Activated CD8-positive, alpha-beta memory T cell treated with anti-CD3 and anti-CD28 coated beads, Interleukin-2, amount 10 ng/mL, durations not matched to agents 7 days and 5 days (primary cell): Measurements from ENCODE around the gene ACAT2. TPM values are rescaled to one million over a fixed set of nuclear protein-coding genes. Genes with fewer than 3 reads are reported as not detected.
A peak's percentile ranks its signal among the peaks of the same experiment; 100 is the strongest.
"Not testable (repeated sequence)": the region's sequence is repeated elsewhere in the genome, so short reads cannot be mapped to it uniquely, and the experiment has no call there.

Experiments
- ATAC-seq: fragments of 150-1000 bp; cut with Tn5 transposase; one replicate; pipeline ENCODE4 v1.10.0; 2021; ENCODE audit warnings: moderate library complexity
- CTCF ChIA-PET: fragments of 350-600 bp; sonication (Branson Sonifier 250); formaldehyde crosslinking; loops from one replicate; lab custom pipeline; 2021; ENCODE audit warnings: antibody characterized with exemption; lab: Charles Lee
- DNase-seq: peaks from one replicate; pipeline ENCODE4 v3.0.0-alpha.2; 2020
- H3K27ac Mint-ChIP-seq: one replicate; pipeline ENCODE4 v1.8.0; 2021; ENCODE audit warnings: mild to moderate bottlenecking, mixed read lengths
- H3K27me3 Mint-ChIP-seq: one replicate; pipeline ENCODE4 v1.8.0; 2021; ENCODE audit warnings: mixed read lengths
- H3K36me3 Mint-ChIP-seq: one replicate; pipeline ENCODE4 v1.8.0; 2021; ENCODE audit warnings: mild to moderate bottlenecking, mixed read lengths
- H3K4me1 Mint-ChIP-seq: one replicate; pipeline ENCODE4 v1.8.0; 2021; ENCODE audit warnings: mixed read lengths
- H3K4me3 Mint-ChIP-seq: one replicate; pipeline ENCODE4 v1.8.0; 2021; ENCODE audit warnings: mild to moderate bottlenecking, moderate library complexity, mixed read lengths
- H3K9me3 Mint-ChIP-seq: one replicate; pipeline ENCODE4 v1.8.0; 2022; ENCODE audit warnings: low read depth, mixed read lengths
- total RNA-seq, 2 experiments: library from RNA; stranded (reverse); gene quantifications; one replicate each; pipeline ENCODE4 v1.2.3, GENCODE V29; 2021

ACAT2 gene
- total RNA-seq, 2 experiments from 2014 or later = 95.4 to 128 TPM

GRCh38 chr6:159724778-159725177, 37.1 kb upstream of the ACAT2 start:
- no peaks in the 10 kb centered on the region for H3K27me3 Mint-ChIP-seq
- DNase-seq (no peak), ATAC-seq (no peak)
- H3K9me3 Mint-ChIP-seq = peaks cover 9% of the 10 kb centered on the region
- no peak overlapping the region for H3K27ac Mint-ChIP-seq
- CTCF ChIA-PET = interaction anchor here (1.2 kb wide), 1 partner anchor 31 kb away, joined by 3 read pairs; the partner anchor contains the start of gene SOD2
- no peak overlapping the region for H3K4me3 Mint-ChIP-seq
- peaks cover 27% of the 10 kb centered on the region for H3K4me1 Mint-ChIP-seq
- H3K36me3 Mint-ChIP-seq = peaks cover 36% of the 10 kb centered on the region

- peaks cover 37% of the 10 kb centered on the region for H3K36me3 Mint-ChIP-seq
- not testable (repeated sequence) for H3K9me3 Mint-ChIP-seq, ATAC-seq, H3K4me3 Mint-ChIP-seq, H3K27me3 Mint-ChIP-seq, H3K27ac Mint-ChIP-seq, DNase-seq
- H3K4me1 Mint-ChIP-seq = peaks cover 30% of the 10 kb centered on the region
- CTCF ChIA-PET = interaction anchor here (1.2 to 2.1 kb wide), 2 partner anchors 32 to 35 kb away, joined by 3 to 10 read pairs; partner anchors contain the start of genes ACAT2 and SOD2
These were observed 36.6 kb upstream of the ACAT2 start for GRCh38 chr6:159725208-159725607.

- no peaks in the 10 kb centered on the region for H3K27me3 Mint-ChIP-seq
- peaks cover 37% of the 10 kb centered on the region for H3K4me1 Mint-ChIP-seq
- peaks cover 43% of the 10 kb centered on the region for H3K36me3 Mint-ChIP-seq
- peak overlapping the region; percentile 88 for H3K4me3 Mint-ChIP-seq
- no peak for ATAC-seq
- H3K27ac Mint-ChIP-seq = peak overlapping the region; percentile 97
- no peak for DNase-seq
- CTCF ChIA-PET = interaction anchor here (0.7 to 2.1 kb wide), 9 partner anchors 33 to 244 kb away, joined by 3 to 15 read pairs (median 4); partner anchors contain the start of genes ACAT2, MRPL18 and TCP1
- peaks cover 9% of the 10 kb centered on the region for H3K9me3 Mint-ChIP-seq
These were observed 35.5 kb upstream of the ACAT2 start for GRCh38 chr6:159726255-159726917.

GRCh38 chr6:159726918-159727716, 34.7 kb upstream of the ACAT2 start, which contains the start of gene WTAP:
Gene WTAP (plus strand): TSS chr6:159727506. CDS start chr6:159736266, 8,760 bp downstream.
- CTCF ChIA-PET = interaction anchor here (0.8 to 2.1 kb wide), 8 partner anchors 34 to 64 kb away, joined by 3 to 15 read pairs (median 4); partner anchors contain the start of genes ACAT2, MRPL18 and TCP1
- Mint-ChIP-seq H3K27ac (peak within 1 kb of the TSS; percentile 97), H3K36me3 (peaks cover 47% of the 10 kb centered on the region), H3K9me3 (peaks cover 9% of the 10 kb centered on the region), H3K27me3 (no peaks in the 10 kb centered on the region), H3K4me1 (peaks cover 42% of the 10 kb centered on the region), H3K4me3 (peak within 1 kb of the TSS; percentile 88)
- ATAC-seq = peak; percentile 86
- DNase-seq = peak; percentile 98

DNA sequence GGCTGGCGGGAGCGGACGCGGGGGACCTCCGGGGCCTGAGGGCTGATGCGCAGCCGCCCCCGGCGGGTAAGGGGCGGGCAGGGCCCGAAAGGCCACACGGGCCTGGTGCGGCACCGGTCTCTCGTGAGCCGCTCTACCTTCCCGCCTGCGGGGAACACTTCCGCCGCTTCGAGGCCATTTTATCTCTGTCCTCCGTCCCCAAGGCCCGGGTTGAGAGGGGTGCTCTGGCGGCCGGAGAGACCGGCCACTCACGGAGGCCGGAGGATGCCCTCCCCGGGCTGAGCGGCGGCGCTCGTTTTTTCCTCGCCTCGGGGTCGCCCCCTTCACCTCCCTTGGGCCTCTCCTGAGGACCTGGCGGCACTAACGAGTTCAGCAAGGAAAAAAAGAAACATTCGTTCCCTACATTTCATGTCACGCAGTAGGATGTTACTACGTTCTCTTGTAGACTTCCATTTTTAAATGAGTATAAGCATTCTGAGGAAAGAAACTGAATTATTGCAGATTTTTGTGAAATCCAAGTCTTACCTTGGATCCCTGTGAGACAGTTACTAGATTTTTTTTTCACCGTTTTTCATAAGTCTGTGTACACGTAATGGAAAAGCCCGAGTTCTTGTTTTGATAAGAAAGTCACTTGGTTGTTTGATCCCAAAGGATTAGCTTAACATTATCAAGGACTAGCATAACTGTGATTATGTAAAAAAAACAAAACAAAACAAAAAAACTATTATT, 34.0 kb upstream of the ACAT2 start:
- Mint-ChIP-seq H3K36me3 (peaks cover 44% of the 10 kb centered on the region), H3K9me3 (peaks cover 4% of the 10 kb centered on the region), H3K4me3 (peak overlapping the region; percentile 88), H3K27ac (peak overlapping the region; percentile 93), H3K4me1 (peaks cover 46% of the 10 kb centered on the region), H3K27me3 (no peaks in the 10 kb centered on the region)
- CTCF ChIA-PET = interaction anchor here (0.9 to 2.1 kb wide), 7 partner anchors 13 to 62 kb away, joined by 3 to 12 read pairs (median 3); partner anchors contain the start of genes MRPL18 and TCP1
- ATAC-seq (no peak), DNase-seq (peak; percentile 74)

- no peaks in the 10 kb centered on the region for H3K27me3 Mint-ChIP-seq
- ATAC-seq (no peak), DNase-seq (no peak)
- H3K4me3 Mint-ChIP-seq = peak overlapping the region; percentile 88
- no peaks in the 10 kb centered on the region for H3K9me3 Mint-ChIP-seq
- CTCF ChIA-PET = interaction anchor here (0.9 to 2.1 kb wide), 6 partner anchors 10 to 61 kb away, joined by 3 to 12 read pairs (median 3); partner anchors contain the start of genes MRPL18 and TCP1
- peaks cover 44% of the 10 kb centered on the region for H3K4me1 Mint-ChIP-seq
- H3K36me3 Mint-ChIP-seq = peaks cover 38% of the 10 kb centered on the region
- H3K27ac Mint-ChIP-seq = peak overlapping the region; percentile 93
These were observed 33.3 kb upstream of the ACAT2 start for GRCh38 chr6:159728531-159728964.

- Mint-ChIP-seq H3K9me3 (no peaks in the 10 kb centered on the region), H3K27ac (peak overlapping the region; percentile 74), H3K36me3 (peaks cover 39% of the 10 kb centered on the region), H3K4me1 (peaks cover 51% of the 10 kb centered on the region), H3K27me3 (no peaks in the 10 kb centered on the region), H3K4me3 (peak overlapping the region; percentile 88)
- ATAC-seq (no peak), DNase-seq (no peak)
- CTCF ChIA-PET = interaction anchor here (0.8 to 2.1 kb wide), 5 partner anchors 9 to 60 kb away, joined by 3 to 12 read pairs (median 3); partner anchors contain the start of genes ACAT2, MRPL18 and TCP1
These were observed 32.1 kb upstream of the ACAT2 start for GRCh38 chr6:159729598-159730331.

GRCh38 chr6:159730332-159730676, 31.5 kb upstream of the ACAT2 start:
- Mint-ChIP-seq H3K27me3 (no peaks in the 10 kb centered on the region), H3K4me3 (peak overlapping the region; percentile 88), H3K27ac (no peak overlapping the region), H3K9me3 (no peaks in the 10 kb centered on the region), H3K36me3 (peaks cover 39% of the 10 kb centered on the region), H3K4me1 (peaks cover 49% of the 10 kb centered on the region)
- no peak for DNase-seq
- CTCF ChIA-PET = interaction anchor here (1.0 to 1.6 kb wide), 3 partner anchors 13 to 31 kb away, joined by 3 to 6 read pairs (median 3); partner anchors contain the start of gene ACAT2
- no peak for ATAC-seq

GRCh38 chr6:159732550-159732949, 29.3 kb upstream of the ACAT2 start:
- CTCF ChIA-PET = interaction anchor here (0.7 to 1.5 kb wide), 2 partner anchors 14 to 29 kb away, joined by 3 read pairs; no protein-coding TSS in a partner anchor
- not testable (repeated sequence) for ATAC-seq, H3K27ac Mint-ChIP-seq, DNase-seq, H3K27me3 Mint-ChIP-seq, H3K4me3 Mint-ChIP-seq, H3K9me3 Mint-ChIP-seq
- Mint-ChIP-seq H3K36me3 (peaks cover 37% of the 10 kb centered on the region), H3K4me1 (peaks cover 44% of the 10 kb centered on the region)

GRCh38 chr6:159733395-159733794, 28.4 kb upstream of the ACAT2 start:
- Mint-ChIP-seq H3K36me3 (peaks cover 39% of the 10 kb centered on the region), H3K4me1 (peaks cover 49% of the 10 kb centered on the region)
- CTCF ChIA-PET = interaction anchor here (1.5 kb wide), 1 partner anchor 30 kb away, joined by 3 read pairs; no protein-coding TSS in a partner anchor
- ATAC-seq = peak; percentile 11
- not testable (repeated sequence) for DNase-seq, H3K4me3 Mint-ChIP-seq, H3K9me3 Mint-ChIP-seq, H3K27me3 Mint-ChIP-seq, H3K27ac Mint-ChIP-seq

- no peak for ATAC-seq
- no peak for DNase-seq
These were observed 24.9 kb upstream of the ACAT2 start for GRCh38 chr6:159736908-159737307.

DNA sequence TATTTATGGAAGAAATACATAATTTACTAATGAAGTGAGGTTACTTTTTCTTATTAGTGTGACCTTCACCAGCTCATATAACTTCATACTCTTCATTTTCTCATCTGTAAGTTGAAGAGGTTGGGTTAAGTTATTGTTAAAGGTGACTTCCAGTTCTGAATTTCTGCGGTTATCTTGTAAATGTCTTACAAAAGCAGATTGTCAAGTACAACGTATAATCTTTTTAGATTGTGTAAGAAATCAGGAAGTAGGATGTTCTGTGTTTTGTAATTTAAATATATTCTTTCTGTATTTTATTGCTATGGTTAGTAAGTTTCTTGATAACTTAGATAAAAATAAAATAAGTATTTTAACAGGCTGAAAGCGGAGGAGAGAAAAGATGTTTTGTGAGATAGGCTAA, 22.5 kb upstream of the ACAT2 start:
- Mint-ChIP-seq H3K9me3 (no peaks in the 10 kb centered on the region), H3K4me1 (peaks cover 26% of the 10 kb centered on the region), H3K36me3 (peaks cover 38% of the 10 kb centered on the region), H3K27me3 (no peaks in the 10 kb centered on the region), H3K4me3 (no peak overlapping the region), H3K27ac (no peak overlapping the region)
- DNase-seq (no peak), ATAC-seq (no peak)
- CTCF ChIA-PET = interaction anchor here (1.2 to 1.5 kb wide), 3 partner anchors 10 to 21 kb away, joined by 3 to 6 read pairs (median 3); no protein-coding TSS in a partner anchor

More at GRCh38 chr6:159736908-159737307, 24.9 kb upstream of the ACAT2 start:
- no peaks in the 10 kb centered on the region for H3K9me3 Mint-ChIP-seq
- no peak overlapping the region for H3K4me3 Mint-ChIP-seq
- no peak overlapping the region for H3K27ac Mint-ChIP-seq
- H3K36me3 Mint-ChIP-seq = peaks cover 32% of the 10 kb centered on the region
- CTCF ChIA-PET = interaction anchor here (1.2 to 1.5 kb wide), 2 partner anchors 23 to 46 kb away, joined by 3 read pairs; no protein-coding TSS in a partner anchor
- peaks cover 36% of the 10 kb centered on the region for H3K4me1 Mint-ChIP-seq
- H3K27me3 Mint-ChIP-seq = no peaks in the 10 kb centered on the region
